Effector memory CD4-positive, alpha-beta T cell (primary cell): ENCODE measurements around the gene RAB12.

Experiments
- DNase-seq, 3 donors: peaks; one replicate each; pipeline ENCODE4 v3.0.0-alpha.2; 2020
- H3K27ac ChIP-seq: 2 replicates; pipeline ENCODE4 v1.7.0; 2013; ENCODE audit warnings: mild to moderate bottlenecking, low read length, moderate library complexity; ENCODE audit not compliant: insufficient read depth, poor library complexity, severe bottlenecking
- H3K27me3 ChIP-seq: replicated peaks from 2 replicates; pipeline ENCODE4 v1.7.0; 2013; ENCODE audit warnings: mild to moderate bottlenecking, low read length; ENCODE audit not compliant: insufficient read depth, control insufficient read depth, poor library complexity, severe bottlenecking
- H3K36me3 ChIP-seq: 2 replicates; pipeline ENCODE4 v1.7.0; 2013; ENCODE audit warnings: mild to moderate bottlenecking, low read length, moderate library complexity; ENCODE audit not compliant: control insufficient read depth, insufficient read depth
- H3K4me1 ChIP-seq: 2 replicates; pipeline ENCODE4 v1.7.0; 2013; ENCODE audit warnings: low read length, mild to moderate bottlenecking; ENCODE audit not compliant: control insufficient read depth, insufficient read depth, poor library complexity, severe bottlenecking
- H3K4me3 ChIP-seq: 2 replicates; pipeline ENCODE4 v1.7.0; 2013; ENCODE audit warnings: low read length, low read depth, mild to moderate bottlenecking; ENCODE audit not compliant: insufficient read depth, poor library complexity, severe bottlenecking
- H3K9me3 ChIP-seq: 2 replicates; pipeline ENCODE4 v1.7.0; 2013; ENCODE audit warnings: mild to moderate bottlenecking, low read length, moderate library complexity; ENCODE audit not compliant: control insufficient read depth

RAB12 gene

GRCh38 chr18:8625461-8626092, 16.3 kb downstream of the RAB12 start:
- Histone ChIP-seq H3K27ac (no peak overlapping the region), H3K4me1 (no peaks in the 10 kb centered on the region), H3K27me3 (no peaks in the 10 kb centered on the region), H3K4me3 (no peak overlapping the region), H3K9me3 (no peaks in the 10 kb centered on the region), H3K36me3 (peaks cover 25% of the 10 kb centered on the region)
- no peak for DNase-seq

GRCh38 chr18:8626414-8627106, 17.3 kb downstream of the RAB12 start:
- no peak overlapping the region for H3K4me3 ChIP-seq
- H3K36me3 ChIP-seq = peaks cover 32% of the 10 kb centered on the region
- no peak for DNase-seq

GRCh38 chr18:8627107-8627472, 17.9 kb downstream of the RAB12 start:
- Histone ChIP-seq H3K27me3 (no peaks in the 10 kb centered on the region), H3K27ac (no peak overlapping the region), H3K9me3 (no peaks in the 10 kb centered on the region), H3K4me3 (no peak overlapping the region), H3K36me3 (peaks cover 32% of the 10 kb centered on the region), H3K4me1 (no peaks in the 10 kb centered on the region)
- DNase-seq = no peak

More at GRCh38 chr18:8626414-8627106, 17.3 kb downstream of the RAB12 start:
- H3K27me3 ChIP-seq = no peaks in the 10 kb centered on the region
- no peaks in the 10 kb centered on the region for H3K9me3 ChIP-seq
- no peak overlapping the region for H3K27ac ChIP-seq
- no peaks in the 10 kb centered on the region for H3K4me1 ChIP-seq

DNA sequence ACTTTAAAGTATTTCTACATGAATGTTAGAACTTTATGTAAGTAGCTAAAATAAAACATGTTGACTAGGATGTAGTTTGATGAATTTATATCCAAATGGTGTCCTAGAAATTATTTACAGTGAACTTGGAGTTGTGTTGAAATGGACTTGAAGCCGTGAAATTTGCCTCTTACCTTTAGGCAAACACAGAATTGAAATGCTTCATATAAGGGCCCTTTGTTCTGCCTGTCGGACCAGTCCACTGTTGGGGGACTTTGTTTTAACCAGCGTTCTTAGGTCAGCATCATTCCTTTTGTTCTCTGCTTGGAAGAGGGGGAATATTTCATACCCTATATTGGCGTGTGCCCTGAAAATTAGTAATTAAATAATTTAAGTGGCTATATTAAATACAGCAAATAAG, 18.3 kb downstream of the RAB12 start:
- Histone ChIP-seq H3K27me3 (no peaks in the 10 kb centered on the region), H3K4me3 (no peak overlapping the region), H3K4me1 (no peaks in the 10 kb centered on the region), H3K27ac (no peak overlapping the region), H3K9me3 (no peaks in the 10 kb centered on the region), H3K36me3 (peaks cover 36% of the 10 kb centered on the region)
- no peak for DNase-seq

GRCh38 chr18:8629602-8630001, 20.4 kb downstream of the RAB12 start:
- Histone ChIP-seq H3K27me3 (no peaks in the 10 kb centered on the region), H3K4me3 (no peak overlapping the region), H3K36me3 (peaks cover 46% of the 10 kb centered on the region), H3K4me1 (no peaks in the 10 kb centered on the region), H3K9me3 (no peaks in the 10 kb centered on the region), H3K27ac (no peak overlapping the region)
- DNase-seq = no peak

DNA sequence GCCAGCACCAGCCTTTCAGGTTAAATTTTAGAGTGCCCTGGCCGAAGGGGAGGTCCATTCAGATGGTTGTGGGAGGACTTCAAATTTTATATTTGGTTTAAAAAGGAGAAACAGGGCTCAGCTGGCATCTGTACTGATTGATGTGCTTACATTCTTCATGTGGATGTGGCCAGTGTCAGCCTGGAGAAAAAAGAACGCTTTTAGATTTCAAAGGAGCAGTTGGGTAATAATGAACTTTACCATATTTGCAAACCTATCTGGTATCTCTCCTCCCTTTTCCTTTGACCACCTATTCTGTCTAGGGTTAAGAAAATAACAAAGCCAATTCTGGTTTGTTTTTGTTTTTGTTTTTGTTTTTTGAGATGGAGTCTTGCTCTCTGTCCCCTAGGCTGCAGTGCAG, 21.3 kb downstream of the RAB12 start:
- Histone ChIP-seq H3K36me3 (peaks cover 47% of the 10 kb centered on the region), H3K27me3 (no peaks in the 10 kb centered on the region), H3K4me3 (no peak overlapping the region), H3K9me3 (no peaks in the 10 kb centered on the region), H3K4me1 (no peaks in the 10 kb centered on the region), H3K27ac (no peak overlapping the region)
- DNase-seq = no peak

GRCh38 chr18:8631265-8631664, 22.0 kb downstream of the RAB12 start:
- no peaks in the 10 kb centered on the region for H3K27me3 ChIP-seq
- H3K9me3 ChIP-seq = no peaks in the 10 kb centered on the region
- peaks cover 47% of the 10 kb centered on the region for H3K36me3 ChIP-seq
- H3K4me3 ChIP-seq = no peak overlapping the region
- no peak overlapping the region for H3K27ac ChIP-seq
- no peaks in the 10 kb centered on the region for H3K4me1 ChIP-seq
- no peak for DNase-seq

DNA sequence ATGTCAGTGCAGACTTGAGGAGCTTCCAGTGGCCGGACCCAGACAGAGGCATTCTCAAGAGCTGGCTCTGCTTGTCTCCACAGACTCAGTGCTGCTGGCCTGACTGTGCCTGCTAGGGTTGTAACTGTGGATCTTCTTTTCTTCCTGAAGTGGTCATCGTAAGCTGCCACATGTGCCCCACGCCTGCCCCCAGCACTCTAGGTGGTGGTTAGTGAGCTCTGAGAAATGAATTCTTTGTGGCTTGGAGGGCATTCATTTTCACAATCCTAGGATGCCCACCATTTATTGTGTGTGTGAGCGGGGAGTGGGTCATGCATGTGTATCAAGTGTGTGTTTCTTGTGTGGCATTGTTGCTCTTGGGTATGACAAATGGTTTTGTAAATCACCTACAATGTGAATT, 23.1 kb downstream of the RAB12 start:
- Histone ChIP-seq H3K27me3 (no peaks in the 10 kb centered on the region), H3K4me1 (no peaks in the 10 kb centered on the region), H3K36me3 (peaks cover 48% of the 10 kb centered on the region), H3K9me3 (no peaks in the 10 kb centered on the region), H3K4me3 (no peak overlapping the region), H3K27ac (no peak overlapping the region)
- no peak for DNase-seq

DNA sequence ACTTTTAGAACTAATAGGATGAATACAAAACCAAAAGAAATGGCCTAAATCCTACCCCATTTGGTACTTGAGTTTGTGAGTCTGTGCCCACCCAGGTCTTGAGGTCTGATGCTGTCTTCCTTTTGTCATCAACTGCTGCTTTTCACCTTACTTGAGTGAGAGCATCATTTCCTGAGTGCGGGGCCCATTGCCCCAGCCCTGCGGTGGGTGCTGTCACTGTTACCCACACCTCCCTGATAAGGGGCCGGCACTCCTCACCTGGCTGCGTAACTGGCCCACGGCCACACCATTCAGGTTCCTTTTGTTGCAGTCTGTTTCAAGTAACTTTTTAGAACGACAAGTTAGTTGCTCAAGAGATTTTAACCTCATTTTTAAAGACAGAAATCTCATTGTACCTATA, 25.3 kb downstream of the RAB12 start:
- DNase-seq = no peak
- H3K36me3 ChIP-seq = peaks cover 55% of the 10 kb centered on the region
- H3K4me3 ChIP-seq = no peak overlapping the region
- no peak overlapping the region for H3K27ac ChIP-seq
- H3K4me1 ChIP-seq = no peaks in the 10 kb centered on the region
- H3K27me3 ChIP-seq = no peaks in the 10 kb centered on the region
- H3K9me3 ChIP-seq = no peaks in the 10 kb centered on the region

DNA sequence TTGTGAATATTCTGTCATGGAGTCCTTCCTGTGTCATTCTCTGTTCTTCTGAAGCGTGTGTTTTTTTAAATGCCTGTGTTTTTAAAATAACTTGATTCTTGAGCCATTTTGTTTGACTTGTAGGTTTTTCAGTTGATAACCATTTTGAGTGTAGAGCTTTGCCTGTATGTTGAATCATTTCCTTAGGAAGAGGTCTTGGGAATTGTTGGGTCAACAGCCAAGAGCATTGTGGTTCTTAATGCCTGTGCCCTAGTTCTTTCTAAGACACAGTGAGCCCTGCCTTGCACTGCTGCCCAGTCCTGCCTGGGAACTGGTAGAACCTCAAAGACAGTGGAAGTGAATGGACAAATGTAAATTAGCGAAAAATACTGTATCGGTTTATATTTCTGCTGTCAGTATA, 25.9 kb downstream of the RAB12 start:
- no peaks in the 10 kb centered on the region for H3K4me1 ChIP-seq
- no peak overlapping the region for H3K27ac ChIP-seq
- H3K27me3 ChIP-seq = no peaks in the 10 kb centered on the region
- DNase-seq = no peak
- no peaks in the 10 kb centered on the region for H3K9me3 ChIP-seq
- peaks cover 58% of the 10 kb centered on the region for H3K36me3 ChIP-seq
- H3K4me3 ChIP-seq = no peak overlapping the region
